HepG2 (cell line): ENCODE measurements around the gene RMI1. TPM values are rescaled to one million over a fixed set of nuclear protein-coding genes. Genes with fewer than 3 reads are reported as not detected.

Experiments used
- ATF7 ChIP-seq, 2 experiments: fragments of 450-650 bp in 1 of 2; sonication (generic) in 1 of 2; formaldehyde crosslinking in 1 of 2; IDR thresholded peaks; 2 replicates each; pipeline versions ENCODE4 v1.4.0 to v1.6.1; 2016 to 2020; ENCODE audit warnings: antibody characterized with exemption in 1 of 2, mild to moderate bottlenecking in 1 of 2, missing genetic modification reagents in 1 of 2
- BHLHE40 ChIP-seq: IDR thresholded peaks from 2 replicates; pipeline ENCODE4 v1.6.1; 2011; ENCODE audit warnings: low read length, improper control_type of control experiment
- CBX5 ChIP-seq: sonication (generic); formaldehyde crosslinking; IDR thresholded peaks from 2 replicates; pipeline ENCODE4 v1.4.0; 2020; ENCODE audit warnings: missing genetic modification reagents, borderline replicate concordance
- E2F1 ChIP-seq: sonication (generic); formaldehyde crosslinking; IDR thresholded peaks from 2 replicates; pipeline ENCODE4 v1.5.0; 2020; ENCODE audit warnings: missing genetic modification reagents
- ELK4 ChIP-seq: sonication (generic); formaldehyde crosslinking; IDR thresholded peaks from 2 replicates; pipeline ENCODE4 v1.9.0; 2021; ENCODE audit warnings: missing genetic modification reagents, borderline replicate concordance
- GTF2F1 ChIP-seq: fragments of 150-350 bp; IDR thresholded peaks from 2 replicates; pipeline ENCODE4 v1.6.1; 2014; ENCODE audit warnings: low read length
- LCORL ChIP-seq, 2 experiments: fragments of 450-650 bp in 1 of 2; sonication (generic) in 1 of 2; formaldehyde crosslinking in 1 of 2; IDR thresholded peaks; 2 replicates each; pipeline versions ENCODE4 v1.5.0 to v1.6.1; 2017 to 2020; ENCODE audit warnings: antibody characterized with exemption in 1 of 2, missing genetic modification reagents in 1 of 2
- MTF1 ChIP-seq: sonication (generic); formaldehyde crosslinking; IDR thresholded peaks from 2 replicates; pipeline ENCODE4 v1.5.0; 2020; ENCODE audit warnings: missing genetic modification reagents
- NCOA2 ChIP-seq: sonication (generic); formaldehyde crosslinking; IDR thresholded peaks from 2 replicates; pipeline ENCODE4 v1.8.0; 2022; ENCODE audit warnings: inconsistent platforms
- NFE2L1 ChIP-seq: sonication (generic); formaldehyde crosslinking; IDR thresholded peaks from 2 replicates; pipeline ENCODE4 v1.4.0; 2020; ENCODE audit warnings: missing genetic modification reagents, mild to moderate bottlenecking, borderline replicate concordance
- PLRG1 ChIP-seq: fragments of 450-650 bp; conservative IDR thresholded peaks from 2 replicates; pipeline ENCODE4 v1.6.1; 2016
- POLR2AphosphoS5 ChIP-seq: IDR thresholded peaks from 2 replicates; pipeline ENCODE4 v1.6.1; 2012; ENCODE audit warnings: low read depth, low read length
- RFXANK ChIP-seq: IDR thresholded peaks from 2 replicates; pipeline ENCODE4 v1.6.1; 2016
- RFXAP ChIP-seq: sonication (generic); formaldehyde crosslinking; IDR thresholded peaks from 2 replicates; pipeline ENCODE4 v1.4.0; 2020; ENCODE audit warnings: missing genetic modification reagents, borderline replicate concordance
- ZFP36L1 ChIP-seq: sonication (generic); formaldehyde crosslinking; IDR thresholded peaks from 2 replicates; pipeline ENCODE4 v1.8.0; 2022; ENCODE audit warnings: mild to moderate bottlenecking, missing genetic modification reagents, moderate library complexity
- ZNF180 ChIP-seq: sonication (generic); formaldehyde crosslinking; IDR thresholded peaks from 2 replicates; pipeline ENCODE4 v1.4.0; 2020; ENCODE audit warnings: low read depth, missing genetic modification reagents, borderline replicate concordance
- ZNF335 ChIP-seq: sonication (generic); formaldehyde crosslinking; IDR thresholded peaks from 2 replicates; pipeline ENCODE4 v1.4.0; 2020; ENCODE audit warnings: missing genetic modification reagents
- ZNF407 ChIP-seq: sonication (generic); formaldehyde crosslinking; IDR thresholded peaks from one replicate; pipeline ENCODE4 v1.5.1; 2020; ENCODE audit warnings: mild to moderate bottlenecking, missing genetic modification reagents; ENCODE audit errors: not compliant biosample characterization
- ZNF446 ChIP-seq: sonication (generic); formaldehyde crosslinking; IDR thresholded peaks from 2 replicates; pipeline ENCODE4 v1.5.0; 2020; ENCODE audit warnings: mild to moderate bottlenecking, missing genetic modification reagents
- ZNF557 ChIP-seq: sonication (generic); formaldehyde crosslinking; IDR thresholded peaks from 2 replicates; pipeline ENCODE4 v1.4.0; 2020; ENCODE audit warnings: missing genetic modification reagents
- polyA plus RNA-seq, 8 experiments: library from polyadenylated mRNA; depleted of rRNA in 3 of 8; stranded (reverse) in 7 of 8; unstranded in 1 of 8; fragments of >200 nt; fragmentation: Illumina TruSeq in 4 of 8; extraction: Trizol in 4 of 8; gene quantifications; 2 replicates each; pipeline versions ENCODE4 v1.2.1 to v1.2.3, GENCODE V29; 2011 to 2016; ENCODE audit warnings: low read depth in 4 of 8, missing spikeins in 1 of 8, mixed read lengths in 1 of 8; ENCODE audit not compliant: insufficient read depth in 1 of 8
- total RNA-seq, 5 experiments: library from RNA; depleted of rRNA; stranded (reverse); fragments of >200 nt; fragmentation: Illumina TruSeq; extraction: Trizol; gene quantifications; 2 replicates each; pipeline ENCODE4 v1.2.3, GENCODE V29; 2016; ENCODE audit warnings: low read depth in 1 of 5

RMI1 gene
- total and polyA plus RNA-seq, 2 of the 13 experiments (the other 11 are each of a cell fraction or from before 2014, with no cell fraction given) = 0.54 to 3.7 TPM

GRCh38 chr9:83956436-83957247, 24.0 kb upstream of the RMI1 start (continued):
- TF ChIP-seq ZNF407 (CRISPR knock-in tag) (peak; percentile 94), GTF2F1 (no peak), ZNF180 (CRISPR knock-in tag) (0 out of 2 replicates have a peak, but pooled peaks have one; percentile 18), BHLHE40 (no peak), ATF7 (IDR thresholded peaks at IDR 0.05) (no peak), ATF7 (CRISPR knock-in tag; IDR thresholded peaks at IDR 0.05) (0 out of 2 replicates have a peak, but pooled peaks have one; percentile 58), ZNF446 (CRISPR knock-in tag) (peak; percentile 89), RFXANK (CRISPR knock-in tag) (no peak), ZNF557 (CRISPR knock-in tag) (no peak), NFE2L1 (CRISPR knock-in tag) (no peak), RFXAP (CRISPR knock-in tag) (0 out of 2 replicates have a peak, but pooled peaks have one; percentile 44), ELK4 (CRISPR knock-in tag) (0 out of 2 replicates have a peak, but pooled peaks have one; percentile 66), LCORL (IDR thresholded peaks at IDR 0.05) (peak; percentile 60; the same call in 1 of the 2 replicates), LCORL (CRISPR knock-in tag; IDR thresholded peaks at IDR 0.05) (peak; percentile 91), MTF1 (CRISPR knock-in tag) (no peak), ZFP36L1 (CRISPR knock-in tag) (no peak), NCOA2 (CRISPR knock-in tag) (no peak), POLR2AphosphoS5 (peak; percentile 89), CBX5 (CRISPR knock-in tag) (no peak), E2F1 (CRISPR knock-in tag) (peak; percentile 98), PLRG1 (no peak), ZNF335 (CRISPR knock-in tag) (peak; percentile 75; the same call in 1 of the 2 replicates)
